Pancreas (tissue), 10 donors: Measurements from ENCODE around the gene ATG2B. TPM values are rescaled to one million over a fixed set of nuclear protein-coding genes. Genes with fewer than 3 reads are reported as not detected.
"Not testable (repeated sequence)": the region's sequence is repeated elsewhere in the genome, so short reads cannot be mapped to it uniquely, and the experiment has no call there.

Experiments used
- ATAC-seq, 4 donors: fragments of 200-7000 bp; cut with Tn5 transposase; one replicate each; pipeline versions ENCODE4 v1.8.0 to v1.9.1; 2020; ENCODE audit warnings: mild to moderate bottlenecking in 4 of 4, moderate library complexity in 4 of 4
- DNase-seq, 6 donors: peaks; one replicate each; pipeline ENCODE4 v3.0.0-alpha.2; 2020
- FAIRE-seq: peaks from 2 replicates; lab custom pipeline; 2012; peaks lifted over from hg19 to GRCh38; lab: Jason Lieb, UNC
- H3K27ac ChIP-seq, 4 donors: fragments of 200-600 bp; sonication (generic); 1 replicate in 3 of 4; 2 replicates in 1 of 4; pipeline versions ENCODE4 v1.5.0 to v1.8.0; 2020
- H3K27me3 ChIP-seq, 4 donors: fragments of 200-600 bp; one replicate each; pipeline ENCODE4 v1.8.0; 2021
- H3K36me3 ChIP-seq, 3 donors: fragments of 200-600 bp; sonication (generic) in 1 of 3; one replicate each; pipeline versions ENCODE4 v1.5.0 to v1.8.0; 2020 to 2021
- H3K4me1 ChIP-seq, 3 donors: fragments of 200-600 bp; one replicate each; pipeline ENCODE4 v1.8.0; 2021
- H3K4me3 ChIP-seq, 4 donors: fragments of 200-600 bp; sonication (generic) in 2 of 4; one replicate each; pipeline versions ENCODE4 v1.5.0 to v1.8.0; 2020 to 2021
- H3K9me3 ChIP-seq, 4 donors: fragments of 200-600 bp; one replicate each; pipeline ENCODE4 v1.8.0; 2021
- WGBS, 2 donors: extraction: QIAGEN DNeasy Blood & Tissue Kit; methylation state at CpG; one replicate each; pipeline ENCODE4 v1.1.7; 2013; 5-methylcytosine and 5-hydroxymethylcytosine counted together
- intact Hi-C, 3 donors: fragments of 100-400 bp; cut with DNase I; formaldehyde crosslinking; loops; one replicate each; pipeline versions ENCODE4 v1.11.1 to v1.14.2; 2022
- polyA plus RNA-seq, 2 donors: library from polyadenylated mRNA; stranded (reverse); fragments of 200-250 nt; gene quantifications; one replicate each; pipeline ENCODE4 v1.2.3, GENCODE V29; 2013
- total RNA-seq, 6 donors: library from RNA; stranded (reverse); fragmentation: NEBNext Ultra II Directional in 4 of 6; extraction: Animal tissue kit (Norgen Biotek cat#: 25700) in 4 of 6; gene quantifications; one replicate each; pipeline versions ENCODE4 v1.2.1 to v1.2.4, GENCODE V29; 2021 to 2023
- TF ChIP-seq, protein P1 (sequence below), 4 donors: fragments of 200-600 bp; sonication (generic) in 3 of 4; IDR thresholded peaks; one replicate each; pipeline versions ENCODE4 v1.5.0 to v1.8.0; 2021; ENCODE audit warnings: antibody characterized with exemption in 4 of 4
- donor health status: healthy with polysubstance abuse.
- donor health status: DM: no; HTN: no; CAD: no; lungs with moderate emphysema.
- donor health status: DM: no; HTN: no; CAD: no.
- donor health status: control.
- donor health status: control.
- donor health status: Bipolar disorder and iron deficiency.
- donor health status: DM: yes; HTN: yes; CAD: no.
- donor health status: DM: no; HTN: no; CAD: no.
- donor health status: DM: no; HTN: no; CAD: no.
- donor health status: DM: yes; HTN: yes; CAD: no.

Gene ATG2B
- total and polyA plus RNA-seq, 8 donors: 7.4 to 23.4 (median 19.7) TPM

- FAIRE-seq: no peak
- 87 to 91% methylated on average over 7 of the region's 7 CpGs for WGBS, 2 donors
- no peak overlapping the region for H3K27ac ChIP-seq
Observed at GRCh38 chr14:96349286-96350075, 13.7 kb downstream of the ATG2B start.

GRCh38 chr14:96347957-96348356, 15.2 kb downstream of the ATG2B start:
- FAIRE-seq, ATAC-seq, H3K9me3 ChIP-seq, H3K4me1 ChIP-seq, H3K27ac ChIP-seq, H3K27me3 ChIP-seq, H3K36me3 ChIP-seq, intact Hi-C loops, DNase-seq, H3K4me3 ChIP-seq: not testable (repeated sequence)
- WGBS, 2 donors: 98% methylated on average over 2 of the region's 2 CpGs

More at GRCh38 chr14:96349286-96350075, 13.7 kb downstream of the ATG2B start:
- DNase-seq (no peak), ATAC-seq (no peak)
- H3K4me3 ChIP-seq: no peak overlapping the region
- no peaks in the 10 kb centered on the region for H3K36me3 ChIP-seq
- no peaks in the 10 kb centered on the region for H3K27me3 ChIP-seq
- H3K4me1 ChIP-seq: peaks cover 0 to 5% (median 0%) of the 10 kb centered on the region in 3 donors
- intact Hi-C loops: no loop called here
- TF ChIP-seq, protein P1, sequence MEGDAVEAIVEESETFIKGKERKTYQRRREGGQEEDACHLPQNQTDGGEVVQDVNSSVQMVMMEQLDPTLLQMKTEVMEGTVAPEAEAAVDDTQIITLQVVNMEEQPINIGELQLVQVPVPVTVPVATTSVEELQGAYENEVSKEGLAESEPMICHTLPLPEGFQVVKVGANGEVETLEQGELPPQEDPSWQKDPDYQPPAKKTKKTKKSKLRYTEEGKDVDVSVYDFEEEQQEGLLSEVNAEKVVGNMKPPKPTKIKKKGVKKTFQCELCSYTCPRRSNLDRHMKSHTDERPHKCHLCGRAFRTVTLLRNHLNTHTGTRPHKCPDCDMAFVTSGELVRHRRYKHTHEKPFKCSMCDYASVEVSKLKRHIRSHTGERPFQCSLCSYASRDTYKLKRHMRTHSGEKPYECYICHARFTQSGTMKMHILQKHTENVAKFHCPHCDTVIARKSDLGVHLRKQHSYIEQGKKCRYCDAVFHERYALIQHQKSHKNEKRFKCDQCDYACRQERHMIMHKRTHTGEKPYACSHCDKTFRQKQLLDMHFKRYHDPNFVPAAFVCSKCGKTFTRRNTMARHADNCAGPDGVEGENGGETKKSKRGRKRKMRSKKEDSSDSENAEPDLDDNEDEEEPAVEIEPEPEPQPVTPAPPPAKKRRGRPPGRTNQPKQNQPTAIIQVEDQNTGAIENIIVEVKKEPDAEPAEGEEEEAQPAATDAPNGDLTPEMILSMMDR (IDR thresholded peaks at IDR 0.05): no peak
- H3K9me3 ChIP-seq: no peaks in the 10 kb centered on the region

- Histone ChIP-seq H3K27me3 (no peaks in the 10 kb centered on the region), H3K4me1 (no peaks in the 10 kb centered on the region), H3K27ac (no peak overlapping the region), H3K9me3 (no peaks in the 10 kb centered on the region), H3K4me3 (no peak overlapping the region), H3K36me3 (peaks cover 0 to 8% (median 0%) of the 10 kb centered on the region in 3 donors)
- intact Hi-C loops: no loop called here
- 79 to 85% methylated on average over 2 of the region's 2 CpGs for WGBS, 2 donors
- DNase-seq (no peak), ATAC-seq (no peak), FAIRE-seq (no peak)
- TF ChIP-seq, protein P1 (IDR thresholded peaks at IDR 0.05): no peak
Observed at GRCh38 chr14:96345669-96346068, 17.5 kb downstream of the ATG2B start.

- Histone ChIP-seq H3K9me3 (no peaks in the 10 kb centered on the region), H3K36me3 (peaks cover 0 to 12% (median 0%) of the 10 kb centered on the region in 3 donors), H3K4me1 (no peaks in the 10 kb centered on the region), H3K4me3 (no peak overlapping the region), H3K27me3 (no peaks in the 10 kb centered on the region), H3K27ac (no peak overlapping the region)
- DNase-seq (no peak), ATAC-seq (no peak), FAIRE-seq (no peak)
- intact Hi-C loops: no loop called here
- WGBS, 2 donors: 81 to 87% methylated on average over 3 of the region's 3 CpGs
- TF ChIP-seq, protein P1 (IDR thresholded peaks at IDR 0.05): no peak
Observed at GRCh38 chr14:96341323-96341722, 21.8 kb downstream of the ATG2B start.

- no peaks in the 10 kb centered on the region for H3K27me3 ChIP-seq
- no peaks in the 10 kb centered on the region for H3K9me3 ChIP-seq
- TF ChIP-seq, protein P1 (IDR thresholded peaks at IDR 0.05): no peak
- FAIRE-seq (no peak), ATAC-seq (no peak), DNase-seq (no peak)
- intact Hi-C loops: no loop called here
- no peak overlapping the region for H3K27ac ChIP-seq
- H3K4me3 ChIP-seq: no peak overlapping the region
- WGBS, 2 donors: 94 to 100% methylated on average over 1 of the region's 1 CpG
- H3K4me1 ChIP-seq: no peaks in the 10 kb centered on the region
- peaks cover 0 to 6% (median 0%) of the 10 kb centered on the region in 3 donors for H3K36me3 ChIP-seq
Observed at GRCh38 chr14:96338551-96338950, 24.6 kb downstream of the ATG2B start.
